SKM-1 treated with dmso at 0.1 percent for 144 hours (cell line): ENCODE results near the gene PHIP.

ENCODE experiments used
- DNase-seq: peaks from one replicate; lab custom pipeline; 2025; ENCODE audit not compliant: unreplicated experiment; lab: John Stamatoyannopoulos, UW

The PHIP gene

DNA sequence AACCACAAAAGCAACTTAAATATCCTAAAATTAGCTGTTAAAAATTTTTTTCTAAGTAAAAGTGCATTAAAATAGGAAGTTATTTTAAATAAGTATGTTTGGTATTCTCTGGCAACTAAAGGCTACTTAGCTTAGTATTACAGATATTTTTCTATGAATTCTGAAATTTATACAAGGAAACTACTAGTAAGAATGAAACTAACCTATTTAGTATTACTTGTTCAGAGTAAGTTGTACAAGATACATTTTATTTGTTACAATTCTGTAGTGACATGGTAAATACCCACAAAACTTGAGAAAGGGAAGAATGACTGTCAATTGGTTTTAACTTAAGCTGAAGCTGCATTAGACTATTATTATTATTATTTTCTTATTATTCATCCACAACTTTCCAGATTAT, 6.5 kb downstream of the PHIP start:
- no peak for DNase-seq

DNA sequence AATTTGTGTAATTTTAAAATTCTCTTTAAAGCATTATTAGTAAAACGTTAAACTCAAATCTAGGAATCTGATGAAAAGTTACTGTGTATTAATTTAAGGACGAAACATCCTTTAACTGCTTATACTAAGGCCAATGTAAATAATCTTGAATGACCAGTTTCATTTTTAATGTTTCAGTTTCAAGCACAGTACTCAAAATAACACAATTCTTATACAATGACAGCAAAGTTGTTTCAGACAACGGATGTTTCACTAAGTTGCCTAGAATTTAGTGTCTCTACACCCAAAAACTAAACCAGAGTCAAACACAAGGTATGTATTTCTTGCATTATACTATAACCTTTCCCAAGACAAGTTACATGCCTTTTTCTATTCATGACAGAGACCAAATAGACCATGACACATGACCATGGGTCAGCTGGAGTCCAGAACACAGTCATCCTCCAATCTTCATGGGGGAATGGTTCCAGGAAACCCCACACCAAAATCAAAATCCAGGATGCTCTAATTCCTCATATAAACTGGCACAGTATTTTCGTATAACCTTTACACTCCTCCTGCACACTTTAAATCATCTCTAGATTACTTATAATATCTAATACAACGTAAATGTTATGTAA, 7.7 kb downstream of the PHIP start:
- no peak for DNase-seq

DNA sequence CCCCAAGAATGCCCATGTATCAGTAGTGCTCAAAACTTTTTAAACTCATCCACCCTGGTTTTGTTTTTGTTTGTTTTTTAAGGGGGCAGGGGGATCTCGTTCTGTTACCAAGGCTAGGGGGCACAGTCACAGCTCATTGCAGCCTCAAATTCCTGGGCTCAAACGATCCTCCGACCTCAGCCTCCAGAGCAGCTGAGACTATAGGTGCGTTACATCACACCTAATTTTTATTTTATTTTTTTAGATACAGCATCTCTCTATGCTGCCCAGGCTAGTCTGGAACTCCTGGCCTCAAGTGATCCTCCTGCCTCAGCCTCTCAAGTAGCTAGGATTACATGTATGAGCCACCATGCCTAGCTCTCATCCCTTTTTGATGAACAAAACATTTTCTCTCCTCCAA, 11.2 kb downstream of the PHIP start:
- DNase-seq, result no peak

DNA sequence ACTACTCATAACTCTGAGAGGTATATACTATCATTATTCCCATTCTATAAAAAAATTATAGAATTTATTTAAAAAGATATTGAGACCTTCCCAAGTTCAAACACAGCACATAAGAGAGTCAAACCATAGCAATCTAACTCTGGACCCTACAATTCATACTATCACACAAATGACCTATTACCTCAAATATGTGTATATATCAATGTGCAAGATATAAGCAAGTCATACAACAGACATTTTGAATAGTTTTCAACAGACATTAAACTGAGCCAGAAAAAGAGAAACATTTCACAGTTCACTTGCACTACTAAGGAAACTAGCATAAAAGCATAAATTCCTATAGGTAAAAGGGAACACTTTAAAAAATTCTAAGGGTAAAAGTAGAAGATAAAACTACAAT, 11.7 kb downstream of the PHIP start:
- DNase-seq, result no peak

DNA sequence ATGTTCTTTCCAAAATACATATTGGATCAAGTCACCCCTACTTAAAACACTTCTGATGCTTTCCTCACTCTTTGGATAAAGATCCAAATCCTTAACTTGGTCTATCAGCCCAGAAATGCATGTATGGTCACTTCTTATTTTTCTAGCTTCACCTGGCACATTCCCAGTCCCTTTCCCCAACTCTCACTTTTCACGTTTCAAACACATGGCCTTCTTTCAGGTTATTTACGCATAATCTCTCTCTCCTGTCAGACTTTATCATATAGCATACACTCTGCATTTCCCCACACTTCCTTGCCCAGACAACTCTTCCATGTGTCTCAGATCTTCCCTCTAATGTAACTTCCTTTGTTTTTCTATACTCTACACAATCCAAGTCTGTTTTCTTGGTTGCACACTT, 12.8 kb downstream of the PHIP start:
- DNase-seq, result no peak

DNA sequence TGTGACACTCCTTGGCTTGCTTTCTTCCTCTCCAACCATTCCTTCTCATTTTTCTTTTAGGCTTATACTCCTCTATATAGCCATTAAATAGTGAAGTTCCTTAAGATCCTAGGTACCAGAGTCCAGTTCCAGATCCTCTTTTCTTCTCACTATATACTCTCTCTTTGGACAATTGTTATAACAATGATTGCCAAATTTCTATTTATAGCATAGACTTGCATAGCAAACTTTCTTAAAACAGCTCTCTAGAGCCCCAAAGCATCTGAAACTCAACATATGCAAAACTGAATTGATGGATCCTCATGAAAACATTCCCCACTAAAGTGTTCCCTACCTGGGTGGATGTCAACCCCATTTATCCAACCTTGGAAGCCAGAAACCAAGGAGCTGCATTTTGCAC, 13.4 kb downstream of the PHIP start:
- DNase-seq, result no peak

DNA sequence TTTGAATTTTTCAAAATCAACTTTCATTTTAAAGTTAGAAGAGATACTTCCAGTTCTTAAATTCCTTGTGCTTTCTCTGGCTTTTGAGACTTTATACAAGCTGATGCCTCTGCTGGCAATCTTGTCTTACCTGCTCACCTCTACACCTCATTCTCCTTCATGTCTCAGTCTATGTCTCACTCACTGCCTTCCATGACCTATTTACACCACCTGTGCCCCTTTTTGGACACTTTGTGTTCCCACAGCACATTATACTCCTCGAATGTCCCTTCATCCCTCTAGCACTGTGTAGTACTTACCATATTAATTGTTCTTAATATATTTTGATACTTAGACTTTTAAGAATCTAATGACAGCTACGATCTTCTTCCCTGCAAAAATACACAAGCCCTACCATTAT, 15.3 kb downstream of the PHIP start:
- DNase-seq, result no peak

DNA sequence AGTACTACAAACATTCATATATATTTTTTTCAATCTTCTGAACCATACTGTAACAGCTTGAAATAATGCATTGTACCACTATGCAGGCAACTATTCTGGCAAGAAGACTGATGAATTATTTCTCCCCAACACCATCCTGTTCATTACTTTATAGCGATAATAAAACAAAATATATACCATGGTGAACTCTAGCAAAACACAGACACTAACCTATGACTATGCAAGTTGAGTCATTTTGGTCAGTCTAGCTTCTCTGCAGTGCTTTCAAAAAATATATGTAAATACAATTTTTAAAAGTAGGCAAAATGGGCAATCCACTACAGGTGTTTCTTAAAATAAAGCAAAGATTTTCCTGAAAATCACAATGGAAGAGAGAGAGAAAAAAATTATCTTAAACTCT, 20.3 kb downstream of the PHIP start:
- DNase-seq, result no peak

DNA sequence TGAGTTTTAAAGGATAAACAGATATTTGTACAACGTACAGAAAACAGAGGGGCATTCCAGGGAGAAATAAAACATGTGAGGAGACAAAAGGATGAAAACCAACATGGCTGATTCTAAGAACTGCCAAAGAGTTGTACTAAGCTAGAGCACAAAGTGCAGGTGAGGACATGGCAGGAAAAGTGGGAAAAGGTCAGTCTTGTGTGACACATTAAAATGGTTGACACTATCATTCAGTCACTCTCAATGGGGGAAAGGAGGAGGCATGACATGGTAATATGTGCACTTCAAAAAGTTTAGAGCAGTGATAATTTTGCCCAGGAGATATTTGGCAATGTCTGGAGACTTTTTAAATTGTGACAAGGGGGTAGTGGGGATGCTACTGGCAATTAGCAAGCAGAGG, 21.8 kb downstream of the PHIP start:
- DNase-seq, result no peak

DNA sequence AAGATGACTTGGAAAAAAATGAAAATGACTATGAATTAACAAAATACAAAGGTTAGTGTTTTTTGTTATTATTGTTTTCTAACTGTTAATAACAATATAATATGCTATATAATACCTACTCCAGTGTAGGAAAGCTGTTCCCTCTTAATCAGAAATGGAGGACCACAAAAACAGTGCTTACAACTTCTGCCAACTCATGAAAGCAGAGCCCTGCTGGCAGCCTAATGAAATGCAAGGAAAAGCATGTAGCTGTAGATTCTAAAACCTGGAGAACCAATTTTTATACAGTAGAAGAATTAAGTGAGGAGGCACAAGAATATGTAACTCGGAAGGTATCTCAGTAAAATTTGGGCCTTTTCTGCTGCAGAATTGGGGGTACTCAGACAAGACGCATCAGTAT, 29.4 kb downstream of the PHIP start:
- DNase-seq, result no peak

DNA sequence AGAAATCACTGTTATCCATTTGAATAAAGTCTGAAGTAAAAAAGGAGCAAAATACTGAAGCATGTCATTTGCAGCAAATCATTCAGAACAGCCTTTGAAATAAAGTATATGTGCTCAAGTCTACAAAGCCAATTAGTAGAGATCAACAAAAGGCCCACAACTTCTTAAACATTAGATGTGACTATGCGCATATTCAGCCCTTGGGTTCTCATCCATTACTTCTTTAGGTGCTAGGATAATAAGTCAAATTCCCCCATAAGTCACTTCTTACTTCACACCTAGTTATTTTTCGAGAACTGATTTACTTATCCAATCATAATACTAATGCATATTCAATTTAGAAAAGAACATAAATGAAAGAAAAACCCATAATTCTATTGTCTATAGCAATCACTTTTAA, 31.0 kb downstream of the PHIP start:
- no peak for DNase-seq

DNA sequence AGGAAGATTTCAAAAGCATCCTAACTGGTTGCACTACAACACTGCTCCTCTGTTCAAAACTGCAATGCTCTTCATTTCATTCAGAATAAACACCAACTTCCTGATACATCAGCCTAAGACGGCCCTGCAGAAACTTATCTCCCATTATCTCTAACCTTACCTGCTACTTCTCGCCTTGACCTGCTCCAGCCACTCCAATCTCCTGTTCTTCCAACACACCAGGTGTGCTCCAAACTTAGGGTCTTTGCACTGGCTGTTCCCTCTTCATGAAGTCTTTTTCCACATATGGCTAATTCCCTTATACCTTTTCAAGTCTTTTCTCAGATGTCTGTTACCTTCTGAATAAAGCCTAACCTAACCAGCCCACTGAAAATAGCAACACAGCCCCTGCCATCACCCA, 32.1 kb downstream of the PHIP start:
- no peak for DNase-seq

DNA sequence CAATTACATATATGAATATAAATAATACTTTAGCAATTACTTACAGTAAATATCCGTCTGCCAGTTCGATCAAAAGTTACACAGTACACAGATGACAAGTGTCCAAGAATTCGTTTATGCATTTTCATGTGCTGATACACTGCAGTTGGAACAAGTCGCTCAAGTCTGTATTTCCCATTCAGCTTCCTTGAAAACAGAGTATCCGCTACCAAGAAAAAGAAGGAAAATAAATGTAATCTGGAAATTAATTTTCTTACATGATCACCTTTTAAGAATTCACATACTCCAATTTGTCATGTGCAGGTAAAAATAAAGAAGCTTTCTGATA, 35.3 kb downstream of the PHIP start:
- no peak for DNase-seq

DNA sequence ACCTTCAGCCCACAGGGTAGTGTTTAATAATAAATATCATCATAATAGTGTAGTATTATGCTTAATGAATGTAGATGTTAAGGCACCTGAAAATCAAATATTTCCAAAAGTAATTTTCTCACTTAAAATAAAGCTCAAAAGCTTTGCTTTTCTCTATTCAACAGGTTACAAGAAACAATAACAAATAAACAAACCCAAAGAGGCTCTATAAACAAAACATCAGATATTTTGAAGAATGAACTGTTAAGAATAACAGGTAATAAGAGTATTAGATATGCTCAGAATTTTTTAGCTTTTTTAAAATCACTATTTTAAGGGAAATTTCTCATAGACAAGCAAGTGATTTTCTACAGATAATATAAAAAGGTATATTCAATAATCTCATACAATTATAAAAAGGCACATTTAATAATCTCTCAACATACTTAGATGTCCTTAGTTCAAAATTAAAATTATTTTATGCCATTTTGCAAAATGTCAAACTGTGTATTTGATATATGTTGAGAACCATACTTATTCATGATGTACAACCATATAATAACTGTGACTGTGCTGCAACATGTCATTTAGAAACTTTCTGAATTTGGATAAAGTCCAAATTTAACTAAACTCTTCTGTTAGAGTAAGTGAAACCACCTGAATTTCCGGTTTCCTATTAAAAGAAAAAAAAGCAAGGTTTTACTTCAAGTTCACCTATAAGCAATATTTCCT, 35.8 kb downstream of the PHIP start:
- DNase-seq, result no peak

DNA sequence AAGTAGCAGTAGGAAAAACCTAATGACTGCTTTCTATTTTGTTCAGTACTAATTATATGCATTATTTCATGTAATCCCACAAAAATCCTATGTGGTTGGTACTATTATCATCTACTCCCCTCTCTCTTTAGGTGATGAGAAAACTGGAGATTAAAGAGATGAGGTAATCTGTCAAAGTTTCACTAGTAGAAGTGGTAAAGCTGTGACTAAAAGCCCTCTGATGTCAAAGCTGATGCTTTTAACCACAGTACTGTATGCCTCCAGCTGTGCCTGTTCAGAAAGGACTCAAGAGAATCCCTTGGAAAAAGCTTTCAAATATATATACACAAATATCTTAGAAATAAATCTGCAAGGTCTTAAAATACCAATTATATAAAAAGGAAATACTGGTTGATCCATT, 38.0 kb downstream of the PHIP start:
- no peak for DNase-seq

DNA sequence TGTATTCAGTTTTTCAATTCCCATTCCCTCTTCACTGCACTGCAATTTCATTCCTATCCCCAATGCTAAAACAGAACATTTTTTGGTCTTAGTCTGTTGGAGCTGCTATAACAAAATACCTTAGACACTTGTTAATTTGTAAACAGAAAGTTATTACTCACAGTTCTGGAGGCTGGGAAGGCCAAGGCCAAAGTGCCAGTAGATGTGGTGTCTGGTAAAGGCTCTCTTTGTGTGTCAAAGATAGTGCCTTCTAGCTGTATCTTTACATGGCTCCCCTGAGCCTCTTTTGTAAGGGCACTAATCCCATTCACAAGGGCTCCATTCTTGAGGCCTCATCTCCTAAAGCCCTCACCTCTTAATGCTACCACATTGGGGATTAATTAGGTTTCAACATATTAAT, 40.0 kb downstream of the PHIP start:
- no peak for DNase-seq

DNA sequence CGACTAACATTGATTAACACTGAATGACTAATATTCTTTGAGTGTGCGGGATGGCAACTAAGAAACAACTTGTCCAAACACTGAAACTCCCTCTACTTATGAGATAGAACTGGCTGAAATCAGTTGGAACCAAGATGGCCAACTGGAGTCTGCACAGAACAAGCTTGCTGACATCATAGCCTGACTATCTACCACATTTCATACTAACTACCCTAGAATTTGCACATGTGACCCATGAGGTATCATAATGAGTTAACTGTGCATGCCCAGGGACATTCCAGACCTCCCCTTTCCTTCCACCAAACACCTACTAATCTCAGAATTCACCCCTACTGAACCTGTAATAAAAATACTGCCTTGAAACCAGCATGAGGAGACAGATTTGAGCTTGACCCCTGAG, 43.2 kb downstream of the PHIP start:
- DNase-seq, result no peak

DNA sequence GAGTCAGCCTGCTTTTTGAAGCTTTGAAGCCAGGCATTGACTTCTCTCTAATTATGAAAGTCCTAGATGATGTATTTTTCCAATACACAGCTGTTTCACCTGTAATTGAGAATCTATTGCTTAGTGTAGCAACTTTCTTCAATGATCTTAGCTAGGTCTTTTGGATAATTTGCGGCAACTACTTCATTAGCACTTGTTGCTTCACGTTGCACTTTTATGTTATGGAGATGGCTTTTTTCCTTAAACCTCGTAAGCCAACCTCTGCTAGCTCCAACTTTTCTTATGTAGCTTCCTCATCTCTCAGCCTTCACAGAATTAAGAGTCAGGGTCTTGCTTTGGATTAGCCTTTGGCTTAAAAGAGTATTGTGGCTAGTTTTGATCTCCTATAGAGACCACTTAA, 44.8 kb downstream of the PHIP start:
- DNase-seq, result no peak

DNA sequence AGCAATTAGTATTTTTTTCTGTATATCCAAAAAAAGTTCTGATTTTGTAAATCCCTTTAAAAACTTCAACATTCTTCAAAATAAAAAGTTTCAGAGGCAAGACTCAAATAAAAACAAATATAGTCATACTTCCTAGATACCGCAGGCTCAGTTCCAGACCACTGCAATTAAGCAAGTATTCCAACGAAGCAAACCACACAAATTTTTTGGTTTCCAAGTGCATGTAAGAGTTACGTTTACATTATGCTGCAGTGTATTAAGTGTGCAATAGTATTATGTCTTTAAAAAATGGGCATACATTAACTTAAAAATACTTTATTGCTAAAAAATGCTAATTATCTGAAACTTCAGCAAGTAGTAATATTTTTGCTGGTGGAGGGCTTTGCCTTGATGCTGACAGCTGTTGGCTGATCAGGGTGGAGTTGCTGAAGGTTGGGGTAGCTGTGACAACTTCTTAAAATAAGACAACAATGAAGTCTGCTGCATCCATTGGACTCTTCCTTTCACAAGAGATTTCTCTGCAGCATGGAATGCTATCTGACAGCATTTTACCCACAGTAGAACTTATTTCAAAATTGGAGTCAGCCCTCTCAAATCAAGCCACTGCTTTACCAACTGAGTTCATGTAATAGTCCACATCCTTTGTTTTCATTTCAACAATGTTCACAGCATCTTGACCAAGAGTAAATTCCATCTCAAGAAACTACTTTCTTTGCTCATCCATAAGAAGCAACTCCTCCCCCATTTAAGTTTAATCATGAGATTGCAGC, 46.0 kb downstream of the PHIP start:
- DNase-seq, result no peak

DNA sequence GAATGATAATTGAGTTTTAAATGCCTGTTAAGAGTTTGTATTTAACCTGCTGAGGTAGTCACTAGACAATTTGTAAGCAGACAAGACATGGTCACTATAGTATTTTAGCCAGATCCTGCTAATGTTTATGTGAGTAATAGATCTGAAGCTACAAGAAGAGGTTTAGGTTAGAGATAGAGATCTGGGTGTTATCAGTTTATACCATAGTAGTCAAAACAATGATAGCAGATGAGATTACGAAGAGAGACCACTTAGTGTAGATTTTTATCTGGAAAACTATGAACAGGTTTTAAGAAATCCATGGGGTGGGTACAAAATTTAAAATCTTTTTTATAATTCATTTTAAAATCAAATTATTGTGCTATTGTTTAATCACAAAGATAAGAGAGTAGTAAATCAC, 47.5 kb downstream of the PHIP start:
- no peak for DNase-seq

DNA sequence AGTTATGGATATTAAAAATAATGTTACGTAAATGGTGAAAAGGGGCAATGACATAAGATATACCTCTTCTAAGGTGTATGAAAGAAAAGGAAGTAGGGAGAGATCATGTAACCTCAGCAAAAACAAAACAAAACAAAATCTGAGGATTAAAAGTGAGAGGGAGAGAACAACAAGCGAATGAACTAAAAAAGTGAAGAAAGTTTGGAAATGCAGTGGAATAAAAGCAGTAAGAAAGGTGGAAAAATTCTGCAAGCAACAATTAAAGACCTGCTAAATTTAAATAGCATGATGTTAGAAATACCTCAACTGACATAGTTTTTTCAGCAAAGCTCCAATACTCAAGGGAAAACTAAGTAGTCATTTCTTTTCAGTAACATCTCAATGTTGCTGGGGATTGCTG, 48.0 kb downstream of the PHIP start:
- DNase-seq, result no peak

DNA sequence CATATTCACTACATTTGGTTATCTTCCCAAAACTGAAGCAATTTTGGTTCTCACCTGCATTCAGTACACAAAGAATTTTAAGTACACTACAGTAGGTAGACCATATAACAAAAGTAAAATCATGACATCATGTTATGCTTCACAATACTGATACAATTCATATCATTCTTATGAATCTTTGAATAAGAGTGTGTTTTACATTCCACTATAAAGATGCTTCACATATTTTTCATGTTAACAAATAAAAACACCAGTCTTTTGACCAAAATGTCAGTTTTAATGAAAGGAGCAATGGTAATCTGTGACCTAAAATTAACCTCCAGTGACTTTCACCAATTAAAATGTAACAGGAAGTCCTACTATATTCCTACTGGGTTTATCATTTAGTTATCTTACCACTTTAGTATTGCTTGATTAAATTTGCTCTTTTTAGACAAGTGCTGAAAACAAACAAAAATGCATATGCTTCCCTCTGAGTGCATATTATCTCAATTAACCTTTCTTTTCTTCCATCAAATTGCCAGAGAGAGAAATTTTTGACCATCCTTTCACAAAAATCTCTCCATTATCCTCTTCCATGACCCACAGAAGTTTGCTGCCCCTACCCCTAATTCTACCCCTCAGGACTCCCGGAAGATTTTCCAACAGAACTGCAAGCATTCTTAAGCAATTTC, 49.3 kb downstream of the PHIP start:
- no peak for DNase-seq
